Transverse colon (tissue), 4 donors: Measurements from ENCODE around the gene DCAF4L1. TPM values are rescaled to one million over a fixed set of nuclear protein-coding genes. Genes with fewer than 3 reads are reported as not detected.
A peak's percentile ranks its signal among the peaks of the same experiment; 100 is the strongest.

Experiments used
- DNase-seq: peaks from one replicate; pipeline ENCODE4 v3.0.0-alpha.2; 2019
- H3K27ac ChIP-seq, 4 donors: fragments of 200-600 bp; sonication (generic); 2 replicates each; pipeline ENCODE4 v1.5.1; 2016 to 2018; ENCODE audit warnings: inconsistent platforms in 4 of 4
- H3K27me3 ChIP-seq: fragments of 200-600 bp; sonication (generic); 2 replicates; pipeline ENCODE4 v1.5.1; 2017; ENCODE audit warnings: inconsistent platforms
- H3K36me3 ChIP-seq, 4 donors: fragments of 200-600 bp; sonication (generic); 2 replicates each; pipeline ENCODE4 v1.5.1; 2017 to 2019; ENCODE audit warnings: inconsistent platforms in 4 of 4
- H3K4me1 ChIP-seq, 4 donors: fragments of 200-600 bp; sonication (generic); 2 replicates each; pipeline ENCODE4 v1.5.1; 2017 to 2020; ENCODE audit warnings: inconsistent platforms in 4 of 4
- H3K4me3 ChIP-seq, 4 donors: fragments of 200-600 bp; sonication (generic); 1 replicate in 1 of 4; 2 replicates in 3 of 4; pipeline versions ENCODE4 v1.5.1 to v1.6.1; 2017 to 2019; ENCODE audit warnings: inconsistent platforms in 4 of 4
- H3K9me3 ChIP-seq, 2 donors: fragments of 200-600 bp; sonication (generic); 2 replicates each; pipeline ENCODE4 v1.5.1; 2017 to 2019; ENCODE audit warnings: inconsistent platforms in 2 of 2
- EP300 ChIP-seq: sonication (generic); formaldehyde crosslinking; IDR thresholded peaks from one replicate; pipeline ENCODE4 v1.6.1; 2017; ENCODE audit warnings: antibody characterized with exemption, low read depth
- POLR2A ChIP-seq: fragments of 450-650 bp; IDR thresholded peaks from one replicate; pipeline ENCODE4 v1.6.1; 2016; ENCODE audit warnings: antibody characterized with exemption, mild to moderate bottlenecking, moderate library complexity
- POLR2AphosphoS5 ChIP-seq, 3 donors: sonication (generic); formaldehyde crosslinking; IDR thresholded peaks; one replicate each; pipeline ENCODE4 v1.6.1; 2016; ENCODE audit warnings: antibody characterized with exemption in 3 of 3
- WGBS, 2 donors: methylation state at CpG; one replicate each; pipeline ENCODE4 v1.1.5; 2018; ENCODE audit warnings: low coverage in 1 of 2; 5-methylcytosine and 5-hydroxymethylcytosine counted together
- in situ Hi-C, 4 donors: fragments of 200-750 bp; cut with MboI; loops; one replicate each; pipeline versions ENCODE4 v1.15.0 to v1.15.1; 2017; ENCODE audit warnings: low sequenced_read_pairs in 3 of 4, low pct_ligation_motif_present in 1 of 4, low pct_unique_long_range_greater_than_20kb in 1 of 4
- intact Hi-C: fragments of 100-400 bp; cut with DNase I; formaldehyde crosslinking; loops from one replicate; pipeline ENCODE4 v1.15.1; 2023; ENCODE audit warnings: low total_unique reads
- total RNA-seq, 4 donors: library from RNA; depleted of rRNA; stranded (reverse); fragments of >200 nt; gene quantifications; one replicate each; pipeline ENCODE4 v1.1.0, GENCODE V29; 2016
- TF ChIP-seq, protein P1 (sequence below), 5 experiments: fragments of 200-600 bp in 3 of 5; fragments of 450-650 bp in 2 of 5; sonication (generic) in 3 of 5; IDR thresholded peaks; 1 replicate in 2 of 5; 2 replicates in 3 of 5; pipeline ENCODE4 v1.5.1; 2016 to 2017; ENCODE audit warnings: antibody characterized with exemption in 5 of 5, inconsistent platforms in 3 of 5, mild to moderate bottlenecking in 2 of 5, moderate library complexity in 1 of 5

The DCAF4L1 gene
- total RNA-seq, 4 donors from 2014 or later = 0.14 to 0.32 TPM; not detected in 2

DNA sequence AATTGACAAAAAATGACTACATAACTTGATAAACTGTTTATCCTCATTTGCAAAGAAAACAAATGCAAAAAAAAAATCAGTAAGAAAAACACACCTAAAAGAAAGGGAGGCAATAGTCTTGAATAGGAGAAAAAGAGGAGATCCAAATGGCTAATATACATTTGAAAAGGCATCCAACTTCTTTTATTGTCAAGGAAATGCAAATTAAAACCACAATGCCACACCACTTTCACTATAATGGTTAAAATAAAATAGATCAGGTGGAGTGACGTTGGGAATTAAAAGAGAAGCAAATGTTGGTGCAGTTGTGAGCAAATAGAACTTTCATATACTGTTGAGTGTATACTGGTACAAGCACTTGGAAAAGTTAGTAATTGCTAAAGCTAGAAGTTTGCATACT is 3.6 kb downstream of the DCAF4L1 start:
- no peaks in the 10 kb centered on the region for H3K27me3 ChIP-seq

DNA sequence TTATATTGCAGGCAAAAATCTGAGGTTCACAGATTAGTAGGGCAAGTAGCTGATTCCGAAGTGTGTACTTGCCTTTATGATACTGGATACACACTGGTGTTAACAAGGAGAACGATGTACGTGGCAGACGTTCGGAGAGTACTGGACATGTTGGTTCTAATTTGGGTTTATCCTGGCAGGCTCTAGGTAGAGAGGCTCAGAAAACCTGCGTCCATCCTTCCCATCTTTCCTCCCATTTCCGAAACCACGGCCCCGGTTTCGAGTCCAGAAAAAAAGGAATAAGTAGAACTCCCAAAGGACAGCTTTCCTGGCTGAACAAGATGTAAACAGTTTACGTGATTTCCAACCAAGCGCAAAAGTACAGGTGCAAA is 8.4 kb downstream of the DCAF4L1 start:
- TF ChIP-seq POLR2A (no peak), POLR2AphosphoS5 (IDR thresholded peaks at IDR 0.05) (no peak), EP300 (no peak)
- TF ChIP-seq, protein P1, sequence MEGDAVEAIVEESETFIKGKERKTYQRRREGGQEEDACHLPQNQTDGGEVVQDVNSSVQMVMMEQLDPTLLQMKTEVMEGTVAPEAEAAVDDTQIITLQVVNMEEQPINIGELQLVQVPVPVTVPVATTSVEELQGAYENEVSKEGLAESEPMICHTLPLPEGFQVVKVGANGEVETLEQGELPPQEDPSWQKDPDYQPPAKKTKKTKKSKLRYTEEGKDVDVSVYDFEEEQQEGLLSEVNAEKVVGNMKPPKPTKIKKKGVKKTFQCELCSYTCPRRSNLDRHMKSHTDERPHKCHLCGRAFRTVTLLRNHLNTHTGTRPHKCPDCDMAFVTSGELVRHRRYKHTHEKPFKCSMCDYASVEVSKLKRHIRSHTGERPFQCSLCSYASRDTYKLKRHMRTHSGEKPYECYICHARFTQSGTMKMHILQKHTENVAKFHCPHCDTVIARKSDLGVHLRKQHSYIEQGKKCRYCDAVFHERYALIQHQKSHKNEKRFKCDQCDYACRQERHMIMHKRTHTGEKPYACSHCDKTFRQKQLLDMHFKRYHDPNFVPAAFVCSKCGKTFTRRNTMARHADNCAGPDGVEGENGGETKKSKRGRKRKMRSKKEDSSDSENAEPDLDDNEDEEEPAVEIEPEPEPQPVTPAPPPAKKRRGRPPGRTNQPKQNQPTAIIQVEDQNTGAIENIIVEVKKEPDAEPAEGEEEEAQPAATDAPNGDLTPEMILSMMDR (IDR thresholded peaks at IDR 0.05) = no peak
- Histone ChIP-seq H3K27me3 (no peaks in the 10 kb centered on the region), H3K9me3 (no peaks in the 10 kb centered on the region), H3K4me3 (peak overlapping the region; percentile 67 to 96 (median 86)), H3K27ac (peak overlapping the region; percentile 84 to 88 (median 86)), H3K4me1 (peaks cover 10 to 32% (median 20%) of the 10 kb centered on the region in 4 donors), H3K36me3 (no peaks in the 10 kb centered on the region)
- WGBS, 2 donors = 2 to 8% methylated on average over 2 to 12 of the region's 12 CpGs
- DNase-seq = no peak
- in situ Hi-C loops = no loop called here
- intact Hi-C loops = no loop called here

More for the DNA sequence above, 3.6 kb downstream of the DCAF4L1 start:
- WGBS, 2 donors = 49% methylated on average over 1 of the region's 1 CpG; no CpG with 5 or more reads in 1 of the 2 donors
- DNase-seq = no peak
- Histone ChIP-seq H3K27ac (no peak overlapping the region), H3K36me3 (no peaks in the 10 kb centered on the region), H3K9me3 (no peaks in the 10 kb centered on the region), H3K4me3 (no peak overlapping the region), H3K4me1 (peaks cover 0 to 8% (median 6%) of the 10 kb centered on the region in 4 donors)
- intact Hi-C loops (no loop called here), in situ Hi-C loops (no loop called here)
- TF ChIP-seq, protein P1 (IDR thresholded peaks at IDR 0.05) = no peak
- TF ChIP-seq POLR2AphosphoS5 (IDR thresholded peaks at IDR 0.05) (no peak), EP300 (no peak), POLR2A (no peak)

DNA sequence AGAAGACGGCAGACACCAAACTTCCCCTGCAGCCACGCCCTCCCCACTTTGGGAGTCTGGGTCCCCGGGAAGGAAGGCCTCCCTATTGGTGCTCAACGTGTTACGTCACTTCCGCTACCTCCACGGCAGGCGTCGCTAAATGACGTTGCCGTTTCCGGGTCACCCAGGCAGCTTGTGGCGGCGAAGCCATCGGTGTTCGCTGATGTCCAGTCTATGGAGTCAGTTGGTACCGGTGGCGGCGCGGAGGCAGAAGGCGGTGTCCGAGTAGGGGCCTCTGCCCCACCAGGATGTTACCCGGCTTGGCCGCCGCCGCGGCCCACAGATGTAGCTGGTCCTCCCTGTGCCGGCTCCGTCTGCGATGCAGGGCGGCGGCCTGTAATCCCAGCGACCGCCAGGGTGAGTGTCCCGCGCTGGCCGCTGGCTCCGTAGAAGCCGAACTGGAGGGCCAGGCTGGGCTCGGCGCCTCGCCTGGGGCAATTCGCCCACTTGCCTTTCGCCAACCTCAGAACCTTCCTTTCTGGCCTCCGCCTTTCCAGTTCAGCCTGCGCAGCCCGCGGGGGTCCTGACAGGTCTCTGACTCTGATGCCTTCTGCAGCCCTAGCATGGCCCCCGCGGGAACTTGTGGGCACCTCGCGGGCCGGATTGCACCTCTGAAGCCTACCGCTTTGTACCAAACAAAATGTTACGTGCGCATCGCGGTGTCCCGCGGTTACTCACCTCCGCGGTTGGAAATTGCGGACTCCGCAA is 9.0 kb downstream of the DCAF4L1 start, which contains the start of gene SLC30A9:
Gene SLC30A9, plus strand, starts transcription at position 166 of the 747 bp plus-strand sequence. Its CDS starts 122 bp downstream, at position 288.
- intact Hi-C loops = no loop called here
- in situ Hi-C loops = no loop called here
- H3K4me1 ChIP-seq = peaks cover 10 to 32% (median 20%) of the 10 kb centered on the region in 4 donors
- peak within 1 kb of the TSS; percentile 67 to 96 (median 86) for H3K4me3 ChIP-seq
- TF ChIP-seq, protein P1 (IDR thresholded peaks at IDR 0.05) = peak; percentile 37 to 78 (median 58)
- TF ChIP-seq POLR2AphosphoS5 (IDR thresholded peaks at IDR 0.05) (peak; percentile 94 to 96 (median 95)), EP300 (no peak), POLR2A (peak; percentile 79)
- no peaks in the 10 kb centered on the region for H3K27me3 ChIP-seq
- H3K9me3 ChIP-seq = no peaks in the 10 kb centered on the region
- DNase-seq = peak; percentile 96
- H3K27ac ChIP-seq = peak within 1 kb of the TSS; percentile 84 to 88 (median 86)
- WGBS, 2 donors = 0 to 1% methylated on average over 10 to 60 of the region's 64 CpGs
- H3K36me3 ChIP-seq = no peaks in the 10 kb centered on the region

DNA sequence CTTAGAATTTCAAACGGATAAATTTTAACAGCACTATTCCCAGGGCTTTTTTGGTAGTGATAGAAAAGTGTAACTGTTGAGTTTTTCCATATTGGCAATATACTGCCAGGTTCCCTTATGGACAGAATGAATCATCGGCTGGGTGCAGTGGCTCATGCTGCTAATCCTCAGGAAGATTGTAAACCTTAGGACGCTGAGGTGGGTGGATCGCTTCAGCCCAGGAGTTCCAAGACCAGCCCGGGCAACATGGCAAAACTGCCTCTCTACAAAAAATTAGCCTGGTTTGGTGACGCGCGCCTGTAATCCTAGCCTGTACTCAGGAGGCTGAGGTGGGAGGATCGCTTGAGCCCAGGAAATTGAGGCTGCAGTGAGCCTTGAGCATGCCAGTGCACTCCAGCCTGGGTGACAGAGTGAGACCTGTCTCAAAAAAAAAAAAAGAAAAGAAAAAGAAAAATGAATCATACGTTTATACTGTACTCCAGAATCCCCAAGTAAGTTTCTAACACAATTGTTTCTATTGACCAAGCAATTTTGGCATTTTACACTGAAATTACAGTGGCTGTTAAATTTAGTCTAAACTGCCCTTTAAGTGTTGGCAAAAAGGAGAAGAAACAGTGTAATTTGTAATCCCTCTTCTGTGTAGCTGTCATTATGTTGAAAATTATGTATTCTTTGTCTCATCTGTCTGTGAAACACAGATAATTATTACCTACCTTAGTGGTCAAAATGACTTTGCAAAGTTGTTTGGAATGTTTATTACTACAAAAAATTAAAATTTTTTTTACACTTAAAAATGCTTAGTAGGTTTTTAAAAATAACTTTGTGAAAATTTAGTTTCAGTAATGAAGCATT is 10.6 kb downstream of the DCAF4L1 start:
- H3K27ac ChIP-seq = no peak overlapping the region
- H3K27me3 ChIP-seq = no peaks in the 10 kb centered on the region
- no peak overlapping the region for H3K4me3 ChIP-seq
- H3K9me3 ChIP-seq = no peaks in the 10 kb centered on the region
- intact Hi-C loops (no loop called here), in situ Hi-C loops (no loop called here)
- TF ChIP-seq POLR2AphosphoS5 (IDR thresholded peaks at IDR 0.05) (no peak), POLR2A (no peak), EP300 (no peak)
- TF ChIP-seq, protein P1 (IDR thresholded peaks at IDR 0.05) = no peak
- no peak for DNase-seq
- H3K36me3 ChIP-seq = no peaks in the 10 kb centered on the region
- 87 to 88% methylated on average over 2 to 10 of the region's 10 CpGs for WGBS, 2 donors
- H3K4me1 ChIP-seq = peaks cover 10 to 32% (median 20%) of the 10 kb centered on the region in 4 donors
